GM12878 (cell line): ENCODE measurements around the gene MIA3. TPM values are rescaled to one million over a fixed set of nuclear protein-coding genes. Genes with fewer than 3 reads are reported as not detected.

Experiments used
- BHLHE40 ChIP-seq, 2 experiments: fragments of 450-650 bp in 1 of 2; IDR thresholded peaks; 2 replicates each; pipeline ENCODE4 v1.6.1; 2011 to 2017; ENCODE audit warnings: low read depth in 2 of 2, borderline replicate concordance in 1 of 2, improper control_type of control experiment in 1 of 2, low read length in 1 of 2, mild to moderate bottlenecking in 1 of 2
- CBX5 ChIP-seq: sonication (generic); IDR thresholded peaks from 2 replicates; pipeline ENCODE4 v1.6.1; 2016; ENCODE audit warnings: low read depth, moderate library complexity, mild to moderate bottlenecking, inconsistent platforms
- CEBPB ChIP-seq, 2 experiments: fragments of 150-350 bp in 1 of 2; IDR thresholded peaks; 2 replicates each; pipeline ENCODE4 v1.6.1; 2012 to 2014; ENCODE audit warnings: low read depth in 2 of 2, low read length in 2 of 2, borderline replicate concordance in 1 of 2, inconsistent platforms in 1 of 2
- CREB1 ChIP-seq: IDR thresholded peaks from 2 replicates; pipeline ENCODE4 v1.6.1; 2012; ENCODE audit warnings: low read depth, mild to moderate bottlenecking, inconsistent platforms
- DPF2 ChIP-seq: fragments of 450-650 bp; IDR thresholded peaks from 2 replicates; pipeline ENCODE4 v1.6.1; 2017; ENCODE audit warnings: mild to moderate bottlenecking
- EGR1 ChIP-seq, 2 experiments: IDR thresholded peaks; 1 replicate in 1 of 2; 2 replicates in 1 of 2; pipeline ENCODE4 v1.6.1; 2011 to 2012; ENCODE audit warnings: low read depth in 2 of 2, low read length in 2 of 2, borderline replicate concordance in 1 of 2, mild to moderate bottlenecking in 1 of 2, moderate library complexity in 1 of 2
- ETV6 ChIP-seq, 2 experiments: fragments of 450-650 bp in 1 of 2; IDR thresholded peaks in 1 of 2; conservative IDR thresholded peaks in 1 of 2; 2 replicates each; pipeline ENCODE4 v1.6.1; 2014; ENCODE audit warnings: antibody characterized with exemption in 1 of 2, borderline replicate concordance in 1 of 2, low read depth in 1 of 2, mild to moderate bottlenecking in 1 of 2, moderate library complexity in 1 of 2
- FOXM1 ChIP-seq: IDR thresholded peaks from 2 replicates; pipeline ENCODE4 v1.6.1; 2012; ENCODE audit warnings: low read depth, mild to moderate bottlenecking, inconsistent platforms, low read length, moderate library complexity
- GABPA ChIP-seq: IDR thresholded peaks from 2 replicates; pipeline ENCODE4 v1.6.1; 2014; ENCODE audit warnings: antibody characterized with exemption, low read depth, mild to moderate bottlenecking, inconsistent platforms
- HDGF ChIP-seq: fragments of 450-650 bp; IDR thresholded peaks from 2 replicates; pipeline ENCODE4 v1.6.1; 2016; ENCODE audit warnings: antibody characterized with exemption
- KLF5 ChIP-seq: fragments of 450-650 bp; IDR thresholded peaks from 2 replicates; pipeline ENCODE4 v1.6.1; 2014; ENCODE audit warnings: mild to moderate bottlenecking; ENCODE audit not compliant: partially characterized antibody
- MEF2A ChIP-seq: IDR thresholded peaks from 2 replicates; pipeline ENCODE4 v1.6.1; 2011; ENCODE audit warnings: low read depth, mild to moderate bottlenecking, low read length, moderate library complexity; ENCODE audit not compliant: insufficient read depth
- POLR2A ChIP-seq: IDR thresholded peaks from 2 replicates; pipeline ENCODE4 v1.6.1; 2011; ENCODE audit warnings: low read depth, mild to moderate bottlenecking, low read length
- RAD21 ChIP-seq: IDR thresholded peaks from 2 replicates; pipeline ENCODE4 v1.6.1; 2011; ENCODE audit warnings: mild to moderate bottlenecking, low read depth, low read length, moderate library complexity; ENCODE audit not compliant: insufficient read depth
- RAD51 ChIP-seq: fragments of 450-650 bp; IDR thresholded peaks from 2 replicates; pipeline ENCODE4 v1.6.1; 2016; ENCODE audit warnings: moderate library complexity, mild to moderate bottlenecking, inconsistent platforms
- SMAD5 ChIP-seq: IDR thresholded peaks from 2 replicates; pipeline ENCODE4 v1.6.1; 2016; ENCODE audit warnings: antibody characterized with exemption, low read depth
- SPI1 ChIP-seq: IDR thresholded peaks from 2 replicates; pipeline ENCODE4 v1.6.1; 2011; ENCODE audit warnings: low read depth, mild to moderate bottlenecking, low read length, moderate library complexity, borderline replicate concordance; ENCODE audit not compliant: insufficient read depth
- SRF ChIP-seq, 2 experiments: IDR thresholded peaks; 2 replicates each; pipeline ENCODE4 v1.6.1; 2011; ENCODE audit warnings: low read depth in 2 of 2, low read length in 2 of 2, mild to moderate bottlenecking in 1 of 2, moderate library complexity in 1 of 2
- STAT1 ChIP-seq: fragments of 450-650 bp; conservative IDR thresholded peaks from 2 replicates; pipeline ENCODE4 v1.6.1; 2014; ENCODE audit warnings: antibody characterized with exemption, mild to moderate bottlenecking
- STAT3 ChIP-seq: IDR thresholded peaks from 2 replicates; pipeline ENCODE4 v1.6.1; 2011; ENCODE audit warnings: low read depth, low read length, improper control_type of control experiment
- TARDBP ChIP-seq: IDR thresholded peaks from 2 replicates; pipeline ENCODE4 v1.6.1; 2016; ENCODE audit warnings: borderline replicate concordance
- TCF3 ChIP-seq: IDR thresholded peaks from 2 replicates; pipeline ENCODE4 v1.6.1; 2012; ENCODE audit warnings: low read depth, mild to moderate bottlenecking, low read length, borderline replicate concordance; ENCODE audit not compliant: insufficient read depth
- YY1 ChIP-seq: IDR thresholded peaks from 2 replicates; pipeline ENCODE4 v1.6.1; 2011; ENCODE audit warnings: low read depth, mild to moderate bottlenecking, low read length
- ZBTB40 ChIP-seq: fragments of 450-650 bp; IDR thresholded peaks from 2 replicates; pipeline ENCODE4 v1.6.1; 2016; ENCODE audit warnings: mild to moderate bottlenecking, moderate library complexity, borderline replicate concordance
- polyA plus RNA-seq, 11 experiments: library from polyadenylated mRNA; depleted of rRNA in 4 of 11; unstranded in 6 of 11; stranded (reverse) in 5 of 11; fragments of >200 nt; fragmentation: Nextera tagmentation in 4 of 11; fragmentation: Illumina TruSeq in 1 of 11; extraction: Ambion mirVana in 4 of 11; extraction: Trizol in 1 of 11; gene quantifications; 1 replicate in 1 of 11; 2 replicates in 10 of 11; pipeline versions ENCODE4 v1.2.1 to v1.2.3, GENCODE V29; 2011 to 2016; ENCODE audit warnings: inconsistent platforms in 2 of 11, missing spikeins in 2 of 11, low read depth in 1 of 11
- total RNA-seq, 4 experiments: library from RNA; depleted of rRNA in 3 of 4; stranded (reverse); fragments of >200 nt in 3 of 4; fragmentation: Illumina TruSeq in 1 of 4; extraction: Trizol in 1 of 4; gene quantifications; 2 replicates each; pipeline versions ENCODE4 v1.2.1 to v1.2.3, GENCODE V29; 2013 to 2021
- TF ChIP-seq, protein P1 (sequence below): IDR thresholded peaks from 2 replicates; pipeline ENCODE4 v1.6.1; 2011; ENCODE audit warnings: low read depth, low read length, improper control_type of control experiment, borderline replicate concordance

Gene MIA3
- total and polyA plus RNA-seq, 10 of the 15 experiments (the other 5 are each of a cell fraction or from before 2014, with no cell fraction given) = 12.9 to 50.8 (median 30.3) TPM

DNA sequence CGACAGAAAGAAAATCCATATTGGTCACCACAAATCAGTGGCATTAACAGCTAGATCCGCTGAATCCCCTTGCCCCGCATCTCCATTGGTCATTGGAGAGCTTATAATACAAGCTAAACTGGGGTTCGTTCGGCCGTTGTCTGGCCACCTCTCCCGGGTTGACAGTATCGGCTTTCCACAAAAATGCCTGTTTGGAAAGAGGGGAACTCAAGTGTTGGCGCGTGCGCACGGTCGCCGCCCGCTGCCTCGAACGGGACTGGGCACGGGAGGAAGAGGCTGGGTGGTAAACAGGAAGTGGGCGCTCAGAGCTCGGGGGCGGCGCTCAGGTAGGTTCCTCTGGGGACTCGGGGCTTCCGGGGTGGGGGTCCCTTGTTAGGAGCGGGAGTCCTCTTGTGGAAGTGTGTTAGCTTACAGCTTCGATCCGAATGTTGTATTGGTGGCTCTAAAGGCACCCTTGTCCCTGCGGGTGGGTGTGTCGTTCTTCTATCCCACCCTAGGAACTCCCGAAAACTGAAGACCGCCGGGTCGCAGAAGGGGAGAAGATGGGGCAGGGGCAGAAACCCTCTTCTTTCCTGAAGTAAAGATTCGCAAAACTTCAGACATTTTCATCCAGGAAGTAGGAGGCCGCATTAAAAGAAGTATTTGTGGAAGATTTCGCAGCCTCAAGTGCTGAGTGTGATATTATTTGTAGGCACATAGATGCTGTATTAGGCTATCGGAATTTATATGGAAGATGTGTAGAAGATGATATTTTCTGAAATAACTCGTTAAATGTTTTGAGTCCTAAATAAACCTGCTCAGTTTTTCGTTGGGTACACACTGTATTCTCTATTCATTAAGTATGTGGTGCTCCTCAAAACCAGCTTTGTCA lies 95.4 kb downstream of the MIA3 start (continued):
- TF ChIP-seq DPF2 = 0 out of 2 replicates have a peak, but pooled peaks have one; percentile 3
- peak; percentile 77 for TF ChIP-seq KLF5
- no peak for TF ChIP-seq HDGF
- no peak for TF ChIP-seq STAT3
- no peak for TF ChIP-seq CEBPB (IDR thresholded peaks at IDR 0.05; ENCODE audit: borderline replicate concordance in 1 of 2, low read depth in 2 of 2, low read length in 2 of 2)
- 0 out of 2 replicates have a peak, but pooled peaks have one; percentile 14 for TF ChIP-seq FOXM1
- peak; percentile 85; the same call in 1 of the 2 replicates for TF ChIP-seq YY1
- peak; percentile 85 for TF ChIP-seq GABPA
- no peak for TF ChIP-seq TCF3
- TF ChIP-seq ZBTB40 = peak; percentile 83
- TF ChIP-seq SPI1 = peak; percentile 86; the same call in 1 of the 2 replicates
- TF ChIP-seq TARDBP = 0 out of 2 replicates have a peak, but pooled peaks have one; percentile 70
- TF ChIP-seq ETV6 (conservative IDR thresholded peaks at IDR 0.05 in 1 of 2, IDR thresholded peaks at IDR 0.05 in 1 of 2; ENCODE audit: borderline replicate concordance in 1 of 2, low read depth in 1 of 2) = 0 out of 4 replicates have a peak, but pooled peaks of 1 of the 2 experiments have one; percentile 69
- no peak for TF ChIP-seq RAD51
- peak; percentile 62 to 98 for TF ChIP-seq SRF (IDR thresholded peaks at IDR 0.05; ENCODE audit: low read depth in 2 of 2, low read length in 2 of 2)
- peak in 1 of 2 experiments; percentile 80; a peak in 2 of 3 replicates for TF ChIP-seq EGR1 (IDR thresholded peaks at IDR 0.05; ENCODE audit: borderline replicate concordance in 1 of 2, low read depth in 2 of 2, low read length in 2 of 2)
- no peak; the same call in 1 of the 2 replicates for TF ChIP-seq SMAD5
- TF ChIP-seq CREB1 = peak; percentile 53; the same call in 1 of the 2 replicates
- TF ChIP-seq STAT1 = no peak
- peak; percentile 16; the same call in 1 of the 2 replicates for TF ChIP-seq RAD21
- peak; percentile 70 for TF ChIP-seq POLR2A
- peak; percentile 99 for TF ChIP-seq BHLHE40 (IDR thresholded peaks at IDR 0.05; ENCODE audit: borderline replicate concordance in 1 of 2, low read depth in 2 of 2, low read length in 1 of 2)
- TF ChIP-seq CBX5 = 0 out of 2 replicates have a peak, but pooled peaks have one; percentile 10
- TF ChIP-seq, protein P1, sequence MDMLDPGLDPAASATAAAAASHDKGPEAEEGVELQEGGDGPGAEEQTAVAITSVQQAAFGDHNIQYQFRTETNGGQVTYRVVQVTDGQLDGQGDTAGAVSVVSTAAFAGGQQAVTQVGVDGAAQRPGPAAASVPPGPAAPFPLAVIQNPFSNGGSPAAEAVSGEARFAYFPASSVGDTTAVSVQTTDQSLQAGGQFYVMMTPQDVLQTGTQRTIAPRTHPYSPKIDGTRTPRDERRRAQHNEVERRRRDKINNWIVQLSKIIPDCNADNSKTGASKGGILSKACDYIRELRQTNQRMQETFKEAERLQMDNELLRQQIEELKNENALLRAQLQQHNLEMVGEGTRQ = no peak
- 0 out of 2 replicates have a peak, but pooled peaks have one; percentile 38 for TF ChIP-seq MEF2A
